Hepatocyte (in vitro differentiated cells): ENCODE measurements around the gene PRLH. TPM values are rescaled to one million over a fixed set of nuclear protein-coding genes. Genes with fewer than 3 reads are reported as not detected.

Experiments used
- DNase-seq: peaks from one replicate; pipeline ENCODE4 v3.0.0-alpha.2; 2016; ENCODE audit warnings: low spot score
- H2AFZ ChIP-seq: fragments of 200-600 bp; sonication (generic); 2 replicates; pipeline ENCODE4 v1.6.0; 2016; ENCODE audit warnings: antibody characterized with exemption, mild to moderate bottlenecking
- H3K27ac ChIP-seq: fragments of 200-600 bp; sonication (generic); 2 replicates; pipeline ENCODE4 v1.5.1; 2016; ENCODE audit warnings: mild to moderate bottlenecking
- H3K27me3 ChIP-seq: fragments of 200-600 bp; sonication (generic); 2 replicates; pipeline ENCODE4 v1.6.1; 2016
- H3K36me3 ChIP-seq: fragments of 200-600 bp; sonication (generic); replicated peaks from 2 replicates; pipeline ENCODE4 v1.5.1; 2016; ENCODE audit warnings: low read depth; ENCODE audit not compliant: insufficient read depth
- H3K4me1 ChIP-seq: fragments of 200-600 bp; sonication (generic); 2 replicates; pipeline ENCODE4 v1.5.1; 2016; ENCODE audit warnings: mild to moderate bottlenecking, moderate library complexity; ENCODE audit not compliant: insufficient read depth
- H3K4me2 ChIP-seq: fragments of 200-600 bp; sonication (generic); 2 replicates; pipeline ENCODE4 v1.6.0; 2016
- H3K4me3 ChIP-seq: fragments of 200-600 bp; sonication (generic); 2 replicates; pipeline ENCODE4 v1.5.1; 2016; ENCODE audit warnings: mild to moderate bottlenecking
- H3K79me2 ChIP-seq: fragments of 200-600 bp; sonication (generic); 2 replicates; pipeline ENCODE4 v1.6.0; 2017; ENCODE audit warnings: mild to moderate bottlenecking
- H3K9me2 ChIP-seq: fragments of 200-600 bp; sonication (generic); replicated peaks from 2 replicates; pipeline ENCODE4 v1.6.0; 2017; ENCODE audit warnings: mild to moderate bottlenecking; ENCODE audit not compliant: insufficient read depth
- H3K9me3 ChIP-seq: fragments of 200-600 bp; sonication (generic); 2 replicates; pipeline ENCODE4 v1.5.1; 2016; ENCODE audit warnings: low read depth, mild to moderate bottlenecking
- H4K20me1 ChIP-seq: fragments of 200-600 bp; sonication (generic); 2 replicates; pipeline ENCODE4 v1.6.0; 2016; ENCODE audit warnings: mild to moderate bottlenecking; ENCODE audit not compliant: insufficient read depth, poor library complexity, severe bottlenecking
- EZH2 ChIP-seq: fragments of 200-600 bp; sonication (generic); IDR thresholded peaks from 2 replicates; pipeline ENCODE4 v1.6.1; 2016; ENCODE audit warnings: antibody characterized with exemption, mild to moderate bottlenecking, borderline replicate concordance
- EZH2phosphoT487 ChIP-seq: fragments of 200-600 bp; sonication (generic); IDR thresholded peaks from one replicate; pipeline ENCODE4 v1.6.1; 2018; ENCODE audit warnings: antibody characterized with exemption, mild to moderate bottlenecking, low read depth, moderate library complexity; ENCODE audit not compliant: unreplicated experiment, severe bottlenecking
- WGBS: methylation state at CpG from one replicate; pipeline ENCODE4 v1.1.6; 2016; ENCODE audit warnings: low lambda C conversion rate; ENCODE audit errors: missing lambda C conversion rate; 5-methylcytosine and 5-hydroxymethylcytosine counted together
- polyA plus RNA-seq: library from polyadenylated mRNA; unstranded; fragments of >200 nt; fragmentation: Nextera tagmentation; extraction: Ambion mirVana; gene quantifications from 2 replicates; pipeline ENCODE4 v1.2.1, GENCODE V29; 2016
- total RNA-seq: library from RNA; depleted of rRNA; stranded (reverse); fragments of >200 nt; gene quantifications from 2 replicates; pipeline ENCODE4 v1.2.3, GENCODE V29; 2014
- TF ChIP-seq, protein P1 (sequence below): fragments of 200-600 bp; sonication (generic); IDR thresholded peaks from 2 replicates; pipeline ENCODE4 v1.5.1; 2016; ENCODE audit warnings: antibody characterized with exemption, mild to moderate bottlenecking; ENCODE audit not compliant: poor library complexity

Gene PRLH
- total and polyA plus RNA-seq, 2 experiments from 2014 or later, result not detected

GRCh38 chr2:237529452-237530402 is 36.6 kb upstream of the PRLH start:
- H3K4me3 ChIP-seq, result no peak overlapping the region
- no peak overlapping the region for H3K27ac ChIP-seq
- H3K36me3 ChIP-seq, result no peaks in the 10 kb centered on the region
- H2AFZ ChIP-seq, result no peak overlapping the region
- 92% methylated on average over 19 of the region's 19 CpGs for WGBS
- no peaks in the 10 kb centered on the region for H3K9me3 ChIP-seq
- no peak for DNase-seq
- no peak overlapping the region for H3K4me2 ChIP-seq
- no peaks in the 10 kb centered on the region for H3K4me1 ChIP-seq
- TF ChIP-seq EZH2phosphoT487 (no peak), EZH2 (no peak)
- TF ChIP-seq, protein P1, sequence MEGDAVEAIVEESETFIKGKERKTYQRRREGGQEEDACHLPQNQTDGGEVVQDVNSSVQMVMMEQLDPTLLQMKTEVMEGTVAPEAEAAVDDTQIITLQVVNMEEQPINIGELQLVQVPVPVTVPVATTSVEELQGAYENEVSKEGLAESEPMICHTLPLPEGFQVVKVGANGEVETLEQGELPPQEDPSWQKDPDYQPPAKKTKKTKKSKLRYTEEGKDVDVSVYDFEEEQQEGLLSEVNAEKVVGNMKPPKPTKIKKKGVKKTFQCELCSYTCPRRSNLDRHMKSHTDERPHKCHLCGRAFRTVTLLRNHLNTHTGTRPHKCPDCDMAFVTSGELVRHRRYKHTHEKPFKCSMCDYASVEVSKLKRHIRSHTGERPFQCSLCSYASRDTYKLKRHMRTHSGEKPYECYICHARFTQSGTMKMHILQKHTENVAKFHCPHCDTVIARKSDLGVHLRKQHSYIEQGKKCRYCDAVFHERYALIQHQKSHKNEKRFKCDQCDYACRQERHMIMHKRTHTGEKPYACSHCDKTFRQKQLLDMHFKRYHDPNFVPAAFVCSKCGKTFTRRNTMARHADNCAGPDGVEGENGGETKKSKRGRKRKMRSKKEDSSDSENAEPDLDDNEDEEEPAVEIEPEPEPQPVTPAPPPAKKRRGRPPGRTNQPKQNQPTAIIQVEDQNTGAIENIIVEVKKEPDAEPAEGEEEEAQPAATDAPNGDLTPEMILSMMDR, result no peak
- no peaks in the 10 kb centered on the region for H3K27me3 ChIP-seq
- H4K20me1 ChIP-seq, result no peaks in the 10 kb centered on the region
- no peaks in the 10 kb centered on the region for H3K9me2 ChIP-seq
- H3K79me2 ChIP-seq, result no peaks in the 10 kb centered on the region

- H3K27me3 ChIP-seq, result no peaks in the 10 kb centered on the region
- no peaks in the 10 kb centered on the region for H3K9me3 ChIP-seq
- no peak overlapping the region for H3K4me3 ChIP-seq
- no peak overlapping the region for H3K4me2 ChIP-seq
- no peaks in the 10 kb centered on the region for H3K79me2 ChIP-seq
- no peak for DNase-seq
- WGBS, result 88% methylated on average over 12 of the region's 12 CpGs
- H3K9me2 ChIP-seq, result no peaks in the 10 kb centered on the region
- no peaks in the 10 kb centered on the region for H4K20me1 ChIP-seq
- no peak for TF ChIP-seq EZH2phosphoT487
- TF ChIP-seq EZH2, result no peak
- TF ChIP-seq, protein P1, result no peak
- no peaks in the 10 kb centered on the region for H3K36me3 ChIP-seq
- no peak overlapping the region for H3K27ac ChIP-seq
- H2AFZ ChIP-seq, result no peak overlapping the region
- no peaks in the 10 kb centered on the region for H3K4me1 ChIP-seq
These were observed 35.6 kb upstream of the PRLH start for GRCh38 chr2:237530472-237531433.

- no peaks in the 10 kb centered on the region for H4K20me1 ChIP-seq
- no peak for TF ChIP-seq EZH2
- TF ChIP-seq, protein P1, result no peak
- TF ChIP-seq EZH2phosphoT487, result no peak
- no peak overlapping the region for H3K27ac ChIP-seq
- H3K4me1 ChIP-seq, result no peaks in the 10 kb centered on the region
- H3K27me3 ChIP-seq, result no peaks in the 10 kb centered on the region
- 44% methylated on average over 11 of the region's 11 CpGs for WGBS
- no peak overlapping the region for H2AFZ ChIP-seq
- no peaks in the 10 kb centered on the region for H3K9me3 ChIP-seq
- no peak overlapping the region for H3K4me3 ChIP-seq
- H3K4me2 ChIP-seq, result no peak overlapping the region
- no peaks in the 10 kb centered on the region for H3K9me2 ChIP-seq
- H3K36me3 ChIP-seq, result no peaks in the 10 kb centered on the region
- DNase-seq, result no peak
- H3K79me2 ChIP-seq, result no peaks in the 10 kb centered on the region
These were observed 34.2 kb upstream of the PRLH start for GRCh38 chr2:237532160-237532559.
